H9 (cell line): ENCODE data around the gene UNC93A. TPM values are rescaled to one million over a fixed set of nuclear protein-coding genes. Genes with fewer than 3 reads are reported as not detected.
A peak's percentile ranks its signal among the peaks of the same experiment; 100 is the strongest.

Source experiments
- DNase-seq: peaks from one replicate; pipeline ENCODE4 v3.0.0-alpha.2; 2017
- H2AFZ ChIP-seq: one replicate; pipeline ENCODE4 v1.6.1; 2013; ENCODE audit warnings: mild to moderate bottlenecking, low read length, control low read depth, moderate library complexity
- H2AK5ac ChIP-seq: 2 replicates; pipeline ENCODE4 v1.6.1; 2013; ENCODE audit warnings: low read length, control low read depth, mixed read lengths; ENCODE audit not compliant: insufficient read length
- H2BK120ac ChIP-seq: one replicate; pipeline ENCODE4 v1.6.1; 2013; ENCODE audit warnings: low read depth, mild to moderate bottlenecking, low read length, control low read depth, inconsistent platforms; ENCODE audit not compliant: poor library complexity, severe bottlenecking
- H2BK12ac ChIP-seq: 2 replicates; pipeline ENCODE4 v1.6.1; 2013; ENCODE audit warnings: low read length, control low read depth, mixed read lengths, low read depth; ENCODE audit not compliant: insufficient read length
- H2BK15ac ChIP-seq: 2 replicates; pipeline ENCODE4 v1.6.1; 2013; ENCODE audit warnings: low read depth, low read length, control low read depth
- H2BK20ac ChIP-seq: one replicate; pipeline ENCODE4 v1.6.1; 2013; ENCODE audit warnings: low read depth, mild to moderate bottlenecking, low read length, control low read depth, inconsistent platforms; ENCODE audit not compliant: poor library complexity, severe bottlenecking
- H2BK5ac ChIP-seq: 2 replicates; pipeline ENCODE4 v1.6.1; 2013; ENCODE audit warnings: low read length, control low read depth, mixed read lengths; ENCODE audit not compliant: insufficient read length
- H3K14ac ChIP-seq: 2 replicates; pipeline ENCODE4 v1.6.1; 2013; ENCODE audit warnings: low read length, control low read depth; ENCODE audit not compliant: insufficient read depth
- H3K18ac ChIP-seq: 2 replicates; pipeline ENCODE4 v1.6.1; 2013; ENCODE audit warnings: low read depth, mild to moderate bottlenecking, mixed read lengths, low read length, control low read depth; ENCODE audit not compliant: insufficient read length
- H3K23ac ChIP-seq: 2 replicates; pipeline ENCODE4 v1.6.1; 2013; ENCODE audit warnings: low read length, control low read depth, mixed read lengths, low read depth; ENCODE audit not compliant: insufficient read length
- H3K23me2 ChIP-seq: 2 replicates; pipeline ENCODE4 v1.6.1; 2013; ENCODE audit warnings: low read depth, mild to moderate bottlenecking, mixed read lengths, low read length, control low read depth; ENCODE audit not compliant: insufficient read length, poor library complexity, severe bottlenecking
- H3K27ac ChIP-seq: 2 replicates; pipeline ENCODE4 v1.5.1; 2013; ENCODE audit warnings: low read length, control low read depth, mixed read lengths, low read depth; ENCODE audit not compliant: insufficient read length
- H3K27me3 ChIP-seq: 2 replicates; pipeline ENCODE4 v1.6.1; 2013; ENCODE audit warnings: low read length, control low read depth, inconsistent platforms; ENCODE audit not compliant: insufficient read depth
- H3K4ac ChIP-seq: 2 replicates; pipeline ENCODE4 v1.6.1; 2013; ENCODE audit warnings: low read depth, mild to moderate bottlenecking, control low read depth, inconsistent platforms, low read length, moderate library complexity
- H3K4me1 ChIP-seq: 2 replicates; pipeline ENCODE4 v1.6.1; 2013; ENCODE audit warnings: low read length, control low read depth, inconsistent platforms; ENCODE audit not compliant: insufficient read depth
- H3K4me2 ChIP-seq: 2 replicates; pipeline ENCODE4 v1.6.1; 2013; ENCODE audit warnings: low read length, control low read depth, mixed read lengths; ENCODE audit not compliant: insufficient read length, insufficient read depth
- H3K56ac ChIP-seq: 2 replicates; pipeline ENCODE4 v1.6.1; 2013; ENCODE audit warnings: low read depth, mild to moderate bottlenecking, mixed read lengths, low read length, control low read depth; ENCODE audit not compliant: insufficient read length
- H3K79me1 ChIP-seq: 2 replicates; pipeline ENCODE4 v1.6.1; 2013; ENCODE audit warnings: low read depth, mild to moderate bottlenecking, moderate library complexity, low read length, control low read depth, inconsistent platforms; ENCODE audit not compliant: insufficient read depth, poor library complexity, severe bottlenecking
- H3K79me2 ChIP-seq: 2 replicates; pipeline ENCODE4 v1.6.1; 2013; ENCODE audit warnings: low read length, control low read depth, inconsistent platforms; ENCODE audit not compliant: insufficient read depth
- H3K9ac ChIP-seq: 2 replicates; pipeline ENCODE4 v1.6.1; 2013; ENCODE audit warnings: low read length, control low read depth, mixed read lengths; ENCODE audit not compliant: insufficient read length; ENCODE audit errors: extremely low read depth
- H3K9me3 ChIP-seq: one replicate; pipeline ENCODE4 v1.6.1; 2013; ENCODE audit warnings: low read depth, low read length, inconsistent platforms; ENCODE audit not compliant: control insufficient read depth
- H3T11ph ChIP-seq: one replicate; pipeline ENCODE4 v1.6.1; 2013; ENCODE audit warnings: mild to moderate bottlenecking, low read length, control low read depth, inconsistent platforms
- H4K20me1 ChIP-seq: one replicate; pipeline ENCODE4 v1.6.1; 2013; ENCODE audit not compliant: control insufficient read depth, insufficient read length, insufficient read depth
- H4K5ac ChIP-seq: 2 replicates; pipeline ENCODE4 v1.6.1; 2013; ENCODE audit warnings: low read depth, mild to moderate bottlenecking, mixed read lengths, low read length, control low read depth; ENCODE audit not compliant: insufficient read length
- H4K8ac ChIP-seq: replicated peaks from 2 replicates; pipeline ENCODE4 v1.6.1; 2013; ENCODE audit warnings: low read length, control low read depth, mixed read lengths, low read depth; ENCODE audit not compliant: insufficient read length
- H4K91ac ChIP-seq: 2 replicates; pipeline ENCODE4 v1.6.1; 2013; ENCODE audit warnings: low read depth, mild to moderate bottlenecking, moderate library complexity, mixed read lengths, low read length, control low read depth; ENCODE audit not compliant: insufficient read length
- H3K27ac Mint-ChIP-seq, 3 experiments: 2 replicates in 2 of 3; 3 replicates in 1 of 3; pipeline ENCODE4 v1.8.0; 2020 to 2021; ENCODE audit warnings: mixed read lengths in 3 of 3, mild to moderate bottlenecking in 1 of 3, moderate library complexity in 1 of 3
- H3K27me3 Mint-ChIP-seq: 2 replicates; pipeline ENCODE4 v1.8.0; 2021; ENCODE audit warnings: low read depth, mild to moderate bottlenecking, moderate library complexity, mixed read lengths
- H3K36me3 Mint-ChIP-seq, 3 experiments: 2 replicates in 2 of 3; 3 replicates in 1 of 3; pipeline ENCODE4 v1.8.0; 2020 to 2021; ENCODE audit warnings: low read depth in 3 of 3, mixed read lengths in 3 of 3; ENCODE audit not compliant: insufficient read depth in 1 of 3
- H3K4me1 Mint-ChIP-seq, 2 experiments: 2 replicates each; pipeline ENCODE4 v1.8.0; 2020; ENCODE audit warnings: mixed read lengths in 2 of 2
- H3K4me3 Mint-ChIP-seq, 2 experiments: 2 replicates in 1 of 2; 3 replicates in 1 of 2; pipeline ENCODE4 v1.8.0; 2020 to 2021; ENCODE audit warnings: mild to moderate bottlenecking in 2 of 2, mixed read lengths in 2 of 2, moderate library complexity in 1 of 2
- H3K9me3 Mint-ChIP-seq, 2 experiments: 2 replicates in 1 of 2; 3 replicates in 1 of 2; pipeline ENCODE4 v1.8.0; 2020; ENCODE audit warnings: mild to moderate bottlenecking in 2 of 2, mixed read lengths in 2 of 2, moderate library complexity in 1 of 2
- CTCF ChIP-seq: fragments of 200-600 bp; sonication (generic); conservative IDR thresholded peaks from 3 replicates; pipeline ENCODE4 v1.8.0; 2021; ENCODE audit warnings: antibody characterized with exemption, mild to moderate bottlenecking
- WGBS: extraction: QIAGEN DNeasy Blood & Tissue Kit; methylation state at CpG from one replicate; pipeline ENCODE4 v1.1.7; 2013; ENCODE audit warnings: missing lambda C conversion rate, low lambda C conversion rate, mixed read lengths; ENCODE audit not compliant: insufficient read length; ENCODE audit errors: extremely low coverage; 5-methylcytosine and 5-hydroxymethylcytosine counted together
- total RNA-seq: library from RNA; stranded (reverse); gene quantifications from 2 replicates; pipeline ENCODE4 v1.2.1, GENCODE V29; 2021

UNC93A gene
- total RNA-seq, 1 experiment from 2014 or later: 0.70 TPM

GRCh38 chr6:167350275-167350696, 59.2 kb downstream of the UNC93A start:
- H3K4me2 ChIP-seq: peak overlapping the region; percentile 50
- Mint-ChIP-seq H3K4me1 (peaks cover 12 to 13% of the 10 kb centered on the region in 2 experiments), H3K27me3 (peaks cover 40% of the 10 kb centered on the region), H3K9me3 (peaks cover 19 to 20% of the 10 kb centered on the region in 2 experiments), H3K4me3 (peak overlapping the region; percentile 69 to 73), H3K27ac (no peak overlapping the region), H3K36me3 (peaks cover 0 to 16% (median 13%) of the 10 kb centered on the region in 3 experiments; a peak in 5 of 7 replicates)
- peaks cover 6% of the 10 kb centered on the region; the same call in 1 of the 2 replicates for H3K27me3 ChIP-seq
- no peak overlapping the region for H2BK20ac ChIP-seq
- no peak for DNase-seq
- H4K5ac ChIP-seq: no peak overlapping the region
- H3K27ac ChIP-seq: no peak overlapping the region
- no peaks in the 10 kb centered on the region for H3K79me2 ChIP-seq
- H3K23ac ChIP-seq: no peak overlapping the region
- no peak overlapping the region for H4K8ac ChIP-seq
- no peaks in the 10 kb centered on the region for H3K79me1 ChIP-seq
- no peak overlapping the region for H3K14ac ChIP-seq
- H3K23me2 ChIP-seq: peaks cover 8% of the 10 kb centered on the region
- no peaks in the 10 kb centered on the region for H3K9me3 ChIP-seq
- no peak overlapping the region for H3K9ac ChIP-seq
- H2BK15ac ChIP-seq: no peak overlapping the region
- H2BK120ac ChIP-seq: no peak overlapping the region
- no peak overlapping the region for H3K4ac ChIP-seq
- no CpG with 5 or more reads among the region's 22 CpGs for WGBS
- H2AFZ ChIP-seq: no peak overlapping the region
- TF ChIP-seq CTCF: no peak
- no peak overlapping the region for H3T11ph ChIP-seq
- no peak overlapping the region for H3K56ac ChIP-seq
- H4K91ac ChIP-seq: no peak overlapping the region
- H4K20me1 ChIP-seq: no peaks in the 10 kb centered on the region
- no peak overlapping the region for H2AK5ac ChIP-seq
- no peak overlapping the region for H2BK12ac ChIP-seq
- H3K4me1 ChIP-seq: no peaks in the 10 kb centered on the region
- no peak overlapping the region for H3K18ac ChIP-seq
- no peak overlapping the region for H2BK5ac ChIP-seq
